IgD-negative memory B cell (primary cell): ENCODE measurements around the gene ANKRD63. TPM values are rescaled to one million over a fixed set of nuclear protein-coding genes. Genes with fewer than 3 reads are reported as not detected.
A peak's percentile ranks its signal among the peaks of the same experiment; 100 is the strongest.

Experiments
- H3K27ac Mint-ChIP-seq, 3 donors: one replicate each; pipeline ENCODE4 v1.8.0; 2020 to 2022; ENCODE audit warnings: mild to moderate bottlenecking in 3 of 3, mixed read lengths in 3 of 3, moderate library complexity in 1 of 3
- H3K27me3 Mint-ChIP-seq: one replicate; pipeline ENCODE4 v1.8.0; 2021; ENCODE audit warnings: mixed read lengths
- H3K36me3 Mint-ChIP-seq: one replicate; pipeline ENCODE4 v1.8.0; 2020; ENCODE audit warnings: mild to moderate bottlenecking, mixed read lengths
- H3K4me1 Mint-ChIP-seq, 3 donors: one replicate each; pipeline ENCODE4 v1.8.0; 2020 to 2022; ENCODE audit warnings: mixed read lengths in 3 of 3, mild to moderate bottlenecking in 1 of 3
- H3K4me3 Mint-ChIP-seq, 4 donors: one replicate each; pipeline ENCODE4 v1.8.0; 2020 to 2022; ENCODE audit warnings: mild to moderate bottlenecking in 4 of 4, mixed read lengths in 4 of 4, moderate library complexity in 3 of 4
- H3K9me3 Mint-ChIP-seq, 3 donors: one replicate each; pipeline ENCODE4 v1.8.0; 2020 to 2021; ENCODE audit warnings: mixed read lengths in 3 of 3, mild to moderate bottlenecking in 1 of 3
- polyA plus RNA-seq: library from polyadenylated mRNA; unstranded; fragments of 300-500 nt; fragmentation: Illumina TruSeq; gene quantifications from one replicate; pipeline ENCODE4 v1.2.3, GENCODE V29; 2021

Gene ANKRD63
- polyA plus RNA-seq, 1 donor from 2014 or later: not detected

DNA sequence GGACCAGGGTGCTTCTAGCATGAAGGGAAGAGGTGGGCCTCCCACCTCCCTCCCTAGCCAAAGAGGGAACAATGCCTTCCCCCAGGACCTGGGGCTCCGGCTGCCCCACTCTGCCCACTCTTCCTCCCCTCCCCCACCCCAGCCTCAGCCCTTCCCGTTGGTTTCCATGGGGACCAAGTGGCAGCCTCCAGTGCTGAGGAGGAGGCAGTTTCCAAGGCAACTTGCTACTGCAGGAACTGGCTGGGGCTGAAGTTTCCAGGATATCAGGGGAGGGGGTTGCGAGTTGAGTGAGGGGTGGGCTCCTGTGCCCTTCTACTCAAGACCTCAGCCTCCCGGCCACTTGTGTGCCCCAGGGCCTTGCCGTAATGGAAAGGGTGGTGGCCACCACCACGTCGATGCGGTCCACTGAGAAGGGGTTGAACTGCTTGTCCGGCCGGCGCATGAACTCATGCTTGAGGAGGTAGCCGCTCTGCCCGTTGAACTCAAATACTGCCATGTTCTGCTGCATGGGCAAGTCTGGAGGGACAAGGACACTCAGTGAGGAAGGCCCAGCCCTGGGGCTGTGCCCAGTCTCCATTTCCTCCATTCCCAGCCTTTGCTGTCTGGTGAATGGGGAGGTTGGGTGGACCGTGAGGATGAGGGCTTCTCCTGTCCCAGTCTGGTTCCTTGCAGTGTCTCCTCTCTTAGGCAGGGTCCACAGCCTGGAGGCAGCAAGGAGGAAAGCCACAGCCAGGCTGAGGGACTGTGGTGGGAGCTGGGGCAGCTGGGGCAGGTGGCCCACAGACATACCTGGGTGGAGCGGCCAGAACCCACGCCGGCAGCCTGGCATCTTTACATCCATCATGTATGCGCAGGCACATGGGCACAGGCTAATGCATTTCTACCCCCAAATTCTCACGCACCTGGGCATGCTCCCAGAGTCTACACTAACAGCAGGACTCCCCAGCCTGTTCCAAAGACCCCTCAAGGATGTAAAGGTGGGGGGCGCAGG is 11.3 kb upstream of the ANKRD63 start:
- Mint-ChIP-seq H3K36me3 (peaks cover under 1% of the 10 kb centered on the region), H3K27ac (no peak overlapping the region), H3K4me1 (peaks cover 0 to 6% (median 2%) of the 10 kb centered on the region in 3 donors), H3K9me3 (no peaks in the 10 kb centered on the region), H3K4me3 (no peak overlapping the region), H3K27me3 (no peaks in the 10 kb centered on the region)

DNA sequence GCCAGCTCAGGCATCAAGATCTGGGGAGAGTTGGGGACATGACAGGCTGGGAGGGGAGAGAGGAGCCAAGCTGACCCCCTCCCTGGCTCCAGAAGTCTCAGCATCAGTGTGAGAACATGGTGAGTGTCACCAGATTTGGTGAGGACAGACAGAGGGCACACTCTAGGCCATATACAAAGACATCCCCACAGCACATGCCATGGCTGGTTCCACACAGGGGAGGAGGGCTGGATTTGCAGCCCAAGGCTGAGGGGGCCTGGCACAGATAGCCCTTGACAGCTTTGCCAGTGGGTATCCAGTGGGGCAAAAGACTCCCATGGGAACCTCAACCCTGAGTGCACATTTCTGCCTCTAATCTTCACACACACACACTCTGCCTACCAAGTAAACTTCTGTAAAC is 10.1 kb upstream of the ANKRD63 start:
- Mint-ChIP-seq H3K4me1 (peaks cover 0 to 6% (median 3%) of the 10 kb centered on the region in 3 donors), H3K27me3 (no peaks in the 10 kb centered on the region), H3K9me3 (no peaks in the 10 kb centered on the region), H3K27ac (no peak overlapping the region), H3K36me3 (no peaks in the 10 kb centered on the region), H3K4me3 (no peak overlapping the region)

DNA sequence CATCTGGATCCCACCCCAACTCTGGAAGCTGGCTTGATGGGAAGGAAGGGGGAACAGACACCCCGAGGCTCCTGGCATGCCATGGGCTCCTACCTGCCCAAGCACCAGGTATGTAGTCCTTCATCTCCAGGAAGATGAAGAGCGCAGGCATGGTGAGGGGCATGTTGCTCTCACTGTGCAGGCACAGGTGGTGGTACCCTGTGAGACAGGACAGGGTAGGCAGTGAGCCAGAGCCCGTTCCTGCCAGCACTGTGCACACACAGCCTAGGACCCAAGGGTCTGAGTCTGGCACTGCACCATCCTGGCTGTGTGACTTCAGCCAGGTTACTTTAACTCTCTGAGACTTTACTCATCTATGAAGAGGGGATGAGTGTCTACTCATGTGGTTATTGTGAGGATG is 9.4 kb upstream of the ANKRD63 start:
- Mint-ChIP-seq H3K4me1 (peaks cover 0 to 6% (median 3%) of the 10 kb centered on the region in 3 donors), H3K9me3 (no peaks in the 10 kb centered on the region), H3K4me3 (no peak overlapping the region), H3K36me3 (no peaks in the 10 kb centered on the region), H3K27me3 (no peaks in the 10 kb centered on the region), H3K27ac (no peak overlapping the region)

DNA sequence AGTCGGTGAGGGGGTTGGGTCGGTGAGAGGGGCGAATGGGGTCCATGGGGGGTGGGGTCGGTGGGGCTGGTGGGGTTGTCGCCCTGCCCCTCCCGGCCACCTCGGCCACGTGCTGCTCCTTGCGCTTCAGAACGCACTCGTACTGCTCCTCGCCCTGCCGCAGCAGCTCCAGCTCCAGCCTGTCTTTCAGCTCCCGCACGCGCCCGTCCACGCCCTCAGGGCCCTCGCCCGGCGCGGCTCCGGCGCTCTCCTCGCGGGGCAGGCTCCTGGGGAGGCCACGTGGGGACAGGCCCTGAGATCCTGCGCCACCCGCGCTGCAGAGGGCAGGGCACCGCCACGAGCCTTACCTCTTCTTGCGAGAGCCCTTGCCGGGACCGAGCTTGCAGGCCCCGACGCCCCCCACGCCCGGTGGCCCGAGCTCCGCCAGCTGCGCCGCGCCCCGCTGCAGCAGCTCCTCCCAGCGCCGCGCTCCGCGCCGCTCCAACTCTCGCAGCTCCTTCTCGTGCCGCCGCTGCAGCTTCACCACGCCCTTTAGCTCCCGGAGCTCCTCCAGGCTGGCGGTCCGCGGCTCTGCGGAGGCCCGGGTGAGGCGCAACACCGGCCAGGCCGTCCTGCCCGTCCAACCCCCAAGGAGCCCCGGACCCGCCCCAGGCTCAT is 8.2 kb upstream of the ANKRD63 start:
- H3K36me3 Mint-ChIP-seq: no peaks in the 10 kb centered on the region
- no peak overlapping the region for H3K27ac Mint-ChIP-seq
- H3K9me3 Mint-ChIP-seq: no peaks in the 10 kb centered on the region
- H3K27me3 Mint-ChIP-seq: no peaks in the 10 kb centered on the region
- H3K4me1 Mint-ChIP-seq: peaks cover 0 to 6% (median 1%) of the 10 kb centered on the region in 3 donors
- H3K4me3 Mint-ChIP-seq: no peak overlapping the region

DNA sequence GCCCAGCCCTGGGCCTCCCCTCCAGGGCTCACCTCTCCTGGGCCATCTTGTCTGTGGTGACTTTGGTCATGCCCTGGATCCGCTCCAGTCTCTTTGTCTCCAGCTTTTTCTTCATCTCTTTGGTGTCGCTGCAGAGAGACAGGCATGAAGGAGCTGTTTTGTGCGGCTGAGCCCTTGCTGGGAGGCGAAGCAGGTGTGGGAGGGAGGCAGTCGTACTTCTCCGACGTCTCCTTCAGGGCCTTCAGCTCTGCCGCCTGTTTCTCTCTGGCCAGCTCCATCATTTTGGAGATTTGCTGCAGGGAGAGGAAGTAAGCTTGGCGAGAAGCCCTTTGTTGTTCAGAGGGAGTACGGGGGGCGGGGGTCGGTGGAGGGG is 7.7 kb upstream of the ANKRD63 start:
- H3K27me3 Mint-ChIP-seq: no peaks in the 10 kb centered on the region
- peak overlapping the region in 1 of 4 donors; percentile 23 for H3K4me3 Mint-ChIP-seq
- no peaks in the 10 kb centered on the region for H3K9me3 Mint-ChIP-seq
- no peak overlapping the region for H3K27ac Mint-ChIP-seq
- no peaks in the 10 kb centered on the region for H3K36me3 Mint-ChIP-seq
- peaks cover 0 to 5% (median 4%) of the 10 kb centered on the region in 3 donors for H3K4me1 Mint-ChIP-seq

DNA sequence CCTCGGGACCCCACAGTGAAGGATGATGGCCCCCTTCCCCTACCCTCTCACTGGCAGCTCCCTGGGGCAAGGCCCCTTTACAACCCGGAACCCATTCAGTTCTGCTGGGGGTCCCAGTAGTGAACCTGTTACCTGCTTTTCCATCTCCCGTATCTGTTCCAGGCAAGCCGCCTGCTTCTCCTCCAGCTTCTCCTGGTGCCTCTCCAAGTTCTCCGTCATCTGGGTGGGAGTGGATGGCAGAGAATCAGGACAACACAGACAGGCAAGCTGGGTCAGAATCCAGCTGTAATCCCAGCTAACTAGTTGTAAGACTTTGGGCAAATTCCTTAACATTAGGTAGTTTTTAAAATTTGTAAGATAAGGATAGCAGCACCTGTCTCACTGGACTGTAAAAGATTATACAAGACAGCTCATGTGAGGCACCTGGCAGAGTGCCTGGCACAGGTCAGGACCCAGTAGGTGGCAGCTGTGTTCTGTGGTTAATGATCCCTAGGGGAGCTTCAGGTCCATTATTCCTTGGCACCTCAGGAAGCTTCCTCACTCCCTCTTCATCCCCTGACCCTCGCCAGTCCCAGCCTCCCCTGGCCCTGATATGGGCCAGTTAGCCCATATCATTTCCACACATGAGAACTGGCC is 6.4 kb upstream of the ANKRD63 start:
- no peak overlapping the region for H3K4me3 Mint-ChIP-seq
- H3K36me3 Mint-ChIP-seq: no peaks in the 10 kb centered on the region
- H3K9me3 Mint-ChIP-seq: no peaks in the 10 kb centered on the region
- peak overlapping the region in 1 of 3 donors; percentile 53 for H3K27ac Mint-ChIP-seq
- H3K4me1 Mint-ChIP-seq: peaks cover 0 to 5% (median 3%) of the 10 kb centered on the region in 3 donors
- H3K27me3 Mint-ChIP-seq: no peaks in the 10 kb centered on the region

DNA sequence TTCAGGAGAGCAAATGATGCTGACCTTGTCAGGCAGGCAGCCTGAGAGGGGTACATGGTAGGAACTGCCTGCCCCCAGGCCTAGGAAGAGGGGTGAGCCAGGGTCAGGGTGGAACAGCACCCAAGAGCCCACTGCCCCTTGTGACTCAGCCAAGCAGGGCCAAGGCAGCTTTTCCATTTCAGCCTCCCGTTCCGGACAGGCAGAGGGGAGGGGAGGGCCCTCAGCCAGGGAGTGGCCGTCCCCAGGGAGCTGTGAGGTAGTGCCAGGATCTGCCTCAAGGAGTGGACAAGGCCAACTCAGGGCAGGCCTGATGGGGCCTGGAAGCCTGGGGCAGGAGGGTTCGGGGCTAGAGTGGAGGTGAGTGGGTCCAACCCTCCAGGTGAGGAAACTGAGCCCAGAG is 5.1 kb upstream of the ANKRD63 start:
- Mint-ChIP-seq H3K4me1 (peaks cover 0 to 5% (median 3%) of the 10 kb centered on the region in 3 donors), H3K36me3 (no peaks in the 10 kb centered on the region), H3K27ac (peak overlapping the region in 1 of 3 donors; percentile 5), H3K9me3 (no peaks in the 10 kb centered on the region), H3K4me3 (no peak overlapping the region), H3K27me3 (no peaks in the 10 kb centered on the region)

DNA sequence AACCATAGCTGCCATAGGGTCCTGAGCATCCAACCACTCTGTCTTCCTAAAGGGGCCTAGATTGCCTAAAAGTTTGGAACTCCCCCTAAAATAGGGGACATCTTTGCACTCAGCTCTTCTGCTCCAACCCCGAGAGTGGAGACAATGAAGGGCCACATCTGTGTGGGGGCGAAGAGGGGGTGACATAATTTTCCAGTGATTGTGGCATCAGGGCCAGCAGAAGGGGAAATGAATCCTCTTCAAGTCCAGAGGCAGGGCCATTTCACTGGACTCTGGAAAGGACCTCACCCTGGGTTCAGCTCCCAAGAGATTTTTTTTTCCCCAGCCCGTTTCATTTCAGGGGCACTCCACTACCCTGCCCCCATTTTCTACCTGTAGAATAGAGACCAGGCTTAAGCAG is 4.6 kb upstream of the ANKRD63 start:
- Mint-ChIP-seq H3K27ac (peak overlapping the region in 1 of 3 donors; percentile 5), H3K9me3 (no peaks in the 10 kb centered on the region), H3K4me3 (peak overlapping the region in 1 of 4 donors; percentile 17), H3K27me3 (no peaks in the 10 kb centered on the region), H3K36me3 (no peaks in the 10 kb centered on the region), H3K4me1 (peaks cover 0 to 5% (median 3%) of the 10 kb centered on the region in 3 donors)

DNA sequence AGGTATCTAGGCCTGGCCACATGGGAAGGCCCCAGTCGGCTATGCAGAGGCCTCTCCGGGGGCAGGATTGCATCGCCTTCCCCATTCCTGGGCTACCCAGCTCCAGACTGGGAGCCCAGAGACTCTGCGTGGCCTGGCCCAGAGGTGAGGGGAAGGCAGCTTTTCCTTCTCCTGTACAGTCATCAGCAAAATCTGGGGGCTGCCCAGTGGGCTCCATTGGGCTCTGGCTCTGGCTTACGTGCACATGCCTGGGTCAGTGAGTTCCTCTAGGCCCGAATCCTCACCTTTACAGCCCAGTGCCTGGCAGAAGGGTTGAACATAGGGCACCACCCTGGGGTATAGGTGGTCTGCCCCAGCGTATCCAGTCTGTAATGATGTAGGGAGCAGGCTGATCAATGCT is 3.9 kb upstream of the ANKRD63 start:
- H3K27ac Mint-ChIP-seq: no peak overlapping the region
- H3K4me1 Mint-ChIP-seq: peaks cover 0 to 5% (median 3%) of the 10 kb centered on the region in 3 donors
- no peaks in the 10 kb centered on the region for H3K27me3 Mint-ChIP-seq
- no peaks in the 10 kb centered on the region for H3K9me3 Mint-ChIP-seq
- no peaks in the 10 kb centered on the region for H3K36me3 Mint-ChIP-seq
- peak overlapping the region in 1 of 4 donors; percentile 17 for H3K4me3 Mint-ChIP-seq

DNA sequence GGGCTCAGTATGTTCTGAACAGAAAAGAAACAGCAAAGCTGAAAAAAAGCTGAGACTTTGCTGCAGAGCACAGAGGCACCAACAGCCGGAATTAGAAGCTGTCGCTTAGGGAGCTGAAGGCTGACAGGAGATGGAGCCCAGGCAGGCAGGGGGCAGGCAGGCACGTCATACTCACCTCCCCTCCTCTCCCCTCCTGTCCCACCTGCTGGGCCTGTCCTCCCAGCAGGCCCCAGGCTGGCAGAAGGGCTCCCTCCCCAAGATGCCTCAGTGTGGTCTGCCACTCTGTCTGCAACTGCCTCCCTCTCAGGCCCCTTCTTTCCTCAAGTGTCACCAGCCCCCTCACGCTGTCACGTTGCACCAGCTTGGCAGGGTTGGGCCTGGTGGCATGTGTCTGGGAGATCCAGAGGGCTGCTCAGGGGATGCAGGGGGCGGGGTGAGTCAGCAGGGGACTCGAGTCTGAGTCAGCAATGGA is 3.2 kb upstream of the ANKRD63 start:
- no peaks in the 10 kb centered on the region for H3K36me3 Mint-ChIP-seq
- peaks cover 1% of the 10 kb centered on the region for H3K27me3 Mint-ChIP-seq
- H3K4me3 Mint-ChIP-seq: no peak overlapping the region
- no peak overlapping the region for H3K27ac Mint-ChIP-seq
- no peaks in the 10 kb centered on the region for H3K9me3 Mint-ChIP-seq
- peaks cover 0 to 5% (median 3%) of the 10 kb centered on the region in 3 donors for H3K4me1 Mint-ChIP-seq

DNA sequence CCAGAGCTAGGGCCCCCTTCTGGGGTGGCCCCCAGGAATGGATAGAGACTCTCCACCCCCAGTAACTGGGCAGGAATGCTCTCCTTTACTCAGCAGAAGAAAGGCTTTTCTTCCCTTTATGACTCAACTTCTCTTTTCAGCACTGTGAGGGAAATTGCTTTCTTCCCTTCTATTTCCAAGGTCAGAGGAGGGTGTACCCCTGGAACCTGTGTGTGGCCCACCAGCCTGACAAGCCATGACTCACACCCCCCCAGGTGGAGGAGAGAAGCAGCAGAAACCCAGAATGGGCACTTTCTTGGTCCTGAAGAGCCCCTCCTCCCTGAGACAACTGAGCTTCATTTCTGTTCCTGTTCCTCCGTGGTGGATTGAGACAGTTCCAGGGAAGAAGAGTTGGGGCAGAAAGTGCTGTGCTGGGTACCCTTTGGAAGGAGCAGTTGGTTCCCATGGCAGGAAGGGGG is 2.7 kb upstream of the ANKRD63 start:
- peaks cover 2% of the 10 kb centered on the region for H3K27me3 Mint-ChIP-seq
- H3K27ac Mint-ChIP-seq: no peak overlapping the region
- H3K36me3 Mint-ChIP-seq: no peaks in the 10 kb centered on the region
- H3K9me3 Mint-ChIP-seq: no peaks in the 10 kb centered on the region
- H3K4me3 Mint-ChIP-seq: no peak overlapping the region
- peaks cover 0 to 5% (median 3%) of the 10 kb centered on the region in 3 donors for H3K4me1 Mint-ChIP-seq

DNA sequence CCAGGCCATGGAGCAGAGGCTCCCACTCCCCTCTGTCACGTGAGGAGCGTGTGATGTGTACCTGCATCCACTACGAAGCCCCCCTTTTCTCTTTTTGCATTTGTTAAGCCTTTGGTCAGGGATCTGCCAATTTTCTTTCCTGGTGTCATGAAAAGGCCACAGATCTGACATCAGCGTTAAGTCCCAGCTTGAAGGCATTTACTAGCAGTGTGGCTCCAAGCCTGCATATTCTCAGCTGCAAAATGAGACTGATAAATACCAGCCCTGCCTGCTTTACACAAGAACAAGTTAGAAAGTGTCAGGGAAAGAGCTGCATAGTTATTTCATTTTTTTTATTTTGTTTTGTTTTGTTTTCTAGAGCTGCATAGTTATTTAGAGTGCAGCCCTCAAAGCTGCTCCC is 2.3 kb upstream of the ANKRD63 start:
- no peaks in the 10 kb centered on the region for H3K9me3 Mint-ChIP-seq
- peaks cover 3 to 6% (median 4%) of the 10 kb centered on the region in 3 donors for H3K4me1 Mint-ChIP-seq
- H3K36me3 Mint-ChIP-seq: no peaks in the 10 kb centered on the region
- peak overlapping the region in 2 of 3 donors; percentile 23 to 39 for H3K27ac Mint-ChIP-seq
- peak overlapping the region in 2 of 4 donors; percentile 40 to 57 for H3K4me3 Mint-ChIP-seq
- peaks cover 6% of the 10 kb centered on the region for H3K27me3 Mint-ChIP-seq

DNA sequence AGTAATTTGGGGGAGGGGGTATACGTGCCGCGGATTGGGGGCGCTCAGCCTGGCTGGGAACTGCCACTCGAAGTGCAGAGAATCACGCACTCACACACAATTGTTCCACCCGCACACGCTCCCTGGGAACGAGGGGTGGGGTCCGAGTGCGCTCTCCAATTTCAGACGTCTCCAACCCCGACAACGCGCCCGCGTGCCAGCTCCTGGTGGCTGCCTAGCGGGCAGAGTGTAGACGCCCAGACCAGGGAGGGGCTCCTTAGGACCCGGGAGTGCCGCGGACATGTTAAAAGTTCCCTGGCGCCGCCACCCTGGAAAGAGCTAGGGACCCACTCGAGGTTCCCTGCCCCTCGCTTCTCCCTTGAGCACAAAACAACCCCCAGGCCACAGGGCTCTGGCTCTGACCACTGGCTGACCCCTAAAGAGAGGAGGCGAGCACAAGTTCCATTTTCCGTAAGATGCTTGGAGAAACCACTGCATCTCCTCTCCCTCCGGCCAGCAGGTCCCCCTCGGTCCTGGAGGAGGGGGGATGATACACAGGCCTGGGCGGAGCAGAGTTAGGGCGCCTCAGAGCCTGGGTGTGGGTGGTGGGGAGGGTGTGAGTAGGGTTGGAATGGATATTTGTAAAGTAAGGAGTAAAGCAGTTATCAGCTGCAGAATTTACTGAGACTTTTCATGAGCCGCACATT is 894 bp upstream of the ANKRD63 start:
- Mint-ChIP-seq H3K27ac (no peak overlapping the region), H3K4me3 (peak overlapping the region; percentile 1 to 85 (median 65)), H3K4me1 (peaks cover 2 to 9% (median 5%) of the 10 kb centered on the region in 3 donors), H3K36me3 (no peaks in the 10 kb centered on the region), H3K9me3 (no peaks in the 10 kb centered on the region), H3K27me3 (peaks cover 14% of the 10 kb centered on the region)

DNA sequence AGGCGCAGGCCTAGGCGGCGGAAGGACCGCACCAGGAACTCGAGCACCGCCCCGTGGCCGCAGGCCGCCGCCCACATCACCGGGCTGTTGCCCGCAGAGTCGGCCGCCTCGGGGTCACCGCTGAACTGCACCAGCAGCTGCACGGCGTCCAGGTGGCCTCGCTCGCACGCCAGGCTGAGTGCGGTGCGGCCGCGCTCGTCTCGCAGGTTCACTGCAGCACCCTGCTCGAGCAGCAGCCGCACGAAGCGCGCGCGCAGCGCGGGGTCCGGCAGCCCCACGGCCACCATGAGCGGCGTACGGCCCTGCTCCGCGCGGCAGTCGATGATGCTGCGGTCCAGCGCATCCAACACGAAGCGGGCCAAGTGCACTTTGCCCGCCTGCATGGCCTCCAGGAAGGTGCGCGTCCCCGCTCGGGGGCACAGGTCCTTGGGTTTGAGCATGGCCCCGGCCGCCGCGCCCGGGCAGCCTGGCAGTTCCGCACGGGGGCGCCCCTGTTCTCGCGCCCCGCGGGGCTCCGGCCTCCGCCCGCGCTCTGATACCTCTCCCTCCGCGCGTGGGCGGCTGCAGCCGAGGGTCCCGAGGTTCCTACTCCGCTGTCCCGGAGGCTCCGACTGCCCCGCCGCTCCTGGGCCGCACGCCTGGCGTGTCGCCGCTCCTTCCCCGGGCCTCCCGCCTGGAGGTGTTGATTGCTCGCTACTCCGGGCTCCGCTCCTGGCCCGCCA is 556 bp downstream of the ANKRD63 start:
- Mint-ChIP-seq H3K27me3 (peaks cover 23% of the 10 kb centered on the region), H3K4me3 (peak overlapping the region; percentile 62 to 90 (median 78)), H3K9me3 (no peaks in the 10 kb centered on the region), H3K4me1 (peaks cover 5 to 14% (median 9%) of the 10 kb centered on the region in 3 donors), H3K27ac (no peak overlapping the region), H3K36me3 (no peaks in the 10 kb centered on the region)
